Heart left ventricle (tissue), 13 donors: ENCODE results near the gene MEF2D.

Source experiments
- CTCF ChIP-seq, 12 donors: fragments of 200-600 bp; sonication (generic) in 4 of 12; IDR thresholded peaks; one replicate each; pipeline versions ENCODE4 v1.5.0 to v1.8.0; 2018 to 2022; ENCODE audit warnings: antibody characterized with exemption in 12 of 12, mild to moderate bottlenecking in 5 of 12
- POLR2A ChIP-seq, 2 donors: fragments of 450-650 bp; IDR thresholded peaks; one replicate each; pipeline ENCODE4 v1.6.1; 2017; ENCODE audit warnings: antibody characterized with exemption in 2 of 2, mild to moderate bottlenecking in 2 of 2, moderate library complexity in 2 of 2
- donor health status: ischemic (EF 13 %, LVEDD 7.1; RV severe dilation, severe dysfunction).
- donor health status: DM: no; HTN: yes; CAD: no.
- donor health status: DM: no; HTN: no; CAD: no.
- donor health status: ischemic (EF 25% LVEDD 6.9; RV normal size, moderate dysfunction).
- donor health status: ischemic (EF 25% LVEDD 5.7; RV mildly dilated, moderate dysfunction).
- donor health status: ischemic (EF 35%, LVEDD 5.7; RV mildly dilated, moderate dysfunction).
- donor health status: nonischemic (EF 11% LVEDD 7.7; RV severe dilation, severe dysfunction).
- donor health status: DM: yes; HTN: yes; CAD: no.
- donor health status: PGD.
- donor health status: ischemic (EF 29% LVEDD 5.4; RV normal size, mild dysfunction).
- donor health status: nonischemic (EF 23%, LVEDD 6.1; RV moderate dilation, normal function).

- TF ChIP-seq CTCF (IDR thresholded peaks at IDR 0.05) = no peak
- TF ChIP-seq POLR2A (IDR thresholded peaks at IDR 0.05) = no peak
These were observed 32.7 kb downstream of the MEF2D start for GRCh38 chr1:156467906-156468305.
